Liver (tissue), 9 donors: Measurements from ENCODE around the gene TM9SF4. TPM values are rescaled to one million over a fixed set of nuclear protein-coding genes. Genes with fewer than 3 reads are reported as not detected.

ENCODE experiments used
- DNase-seq: peaks from one replicate; pipeline ENCODE4 v3.0.0-alpha.2; 2017; ENCODE audit warnings: low spot score
- H3K27ac ChIP-seq, 2 donors: one replicate each; pipeline ENCODE4 v1.7.0; 2013; ENCODE audit warnings: inconsistent platforms in 2 of 2, low read length in 2 of 2, control low read depth in 1 of 2, low read depth in 1 of 2, mild to moderate bottlenecking in 1 of 2
- H3K27me3 ChIP-seq, 4 donors: one replicate each; pipeline versions ENCODE4 v1.6.1 to v1.7.0; 2013; ENCODE audit warnings: low read length in 3 of 4, inconsistent platforms in 1 of 4, mild to moderate bottlenecking in 1 of 4, moderate library complexity in 1 of 4; ENCODE audit not compliant: control insufficient read depth in 4 of 4, insufficient read depth in 4 of 4
- H3K36me3 ChIP-seq, 4 donors: one replicate each; pipeline versions ENCODE4 v1.6.1 to v1.7.0; 2013; ENCODE audit warnings: low read length in 3 of 4, mild to moderate bottlenecking in 3 of 4, low read depth in 1 of 4, moderate library complexity in 1 of 4; ENCODE audit not compliant: control insufficient read depth in 4 of 4, insufficient read depth in 3 of 4
- H3K4me1 ChIP-seq, 4 donors: one replicate each; pipeline versions ENCODE4 v1.6.1 to v1.7.0; 2013; ENCODE audit warnings: low read length in 3 of 4, mild to moderate bottlenecking in 3 of 4, moderate library complexity in 1 of 4; ENCODE audit not compliant: control insufficient read depth in 4 of 4, insufficient read depth in 4 of 4
- H3K4me3 ChIP-seq, 3 donors: one replicate each; pipeline versions ENCODE4 v1.6.1 to v1.7.0; 2013; ENCODE audit warnings: low read length in 3 of 3, control low read depth in 1 of 3, low read depth in 1 of 3, mild to moderate bottlenecking in 1 of 3
- H3K9ac ChIP-seq, 2 donors: one replicate each; pipeline ENCODE4 v1.7.0; 2013; ENCODE audit warnings: low read length in 2 of 2, mild to moderate bottlenecking in 2 of 2, moderate library complexity in 2 of 2, control low read depth in 1 of 2, low read depth in 1 of 2
- H3K9me3 ChIP-seq, 4 donors: one replicate each; pipeline versions ENCODE4 v1.6.1 to v1.7.0; 2013; ENCODE audit warnings: low read length in 3 of 4; ENCODE audit not compliant: control insufficient read depth in 4 of 4
- FOXA1 ChIP-seq: IDR thresholded peaks from 2 replicates; pipeline ENCODE4 v1.6.1; 2016; ENCODE audit warnings: antibody characterized with exemption
- GABPA ChIP-seq, 2 donors: IDR thresholded peaks in 1 of 2; conservative IDR thresholded peaks in 1 of 2; 2 replicates each; pipeline ENCODE4 v1.6.1; 2016; ENCODE audit warnings: antibody characterized with exemption in 2 of 2, mild to moderate bottlenecking in 1 of 2, moderate library complexity in 1 of 2
- HNF4A ChIP-seq, 2 donors: conservative IDR thresholded peaks; 2 replicates each; pipeline ENCODE4 v1.6.1; 2016; ENCODE audit warnings: antibody characterized with exemption in 2 of 2, mild to moderate bottlenecking in 2 of 2
- HNF4G ChIP-seq: IDR thresholded peaks from 2 replicates; pipeline ENCODE4 v1.6.1; 2016; ENCODE audit warnings: antibody characterized with exemption
- JUND ChIP-seq, 2 donors: IDR thresholded peaks; 2 replicates each; pipeline ENCODE4 v1.6.1; 2016; ENCODE audit warnings: antibody characterized with exemption in 2 of 2
- NR2F2 ChIP-seq: IDR thresholded peaks from 2 replicates; pipeline ENCODE4 v1.6.1; 2016; ENCODE audit warnings: antibody characterized with exemption
- RAD21 ChIP-seq, 2 donors: IDR thresholded peaks; 2 replicates each; pipeline ENCODE4 v1.6.1; 2016; ENCODE audit warnings: antibody characterized with exemption in 2 of 2, mild to moderate bottlenecking in 2 of 2
- SP1 ChIP-seq: IDR thresholded peaks from 2 replicates; pipeline ENCODE4 v1.6.1; 2018; ENCODE audit warnings: antibody characterized with exemption, mild to moderate bottlenecking
- TAF1 ChIP-seq: conservative IDR thresholded peaks from 2 replicates; pipeline ENCODE4 v1.6.1; 2016; ENCODE audit warnings: antibody characterized with exemption, mild to moderate bottlenecking
- YY1 ChIP-seq: IDR thresholded peaks from 2 replicates; pipeline ENCODE4 v1.6.1; 2016; ENCODE audit warnings: antibody characterized with exemption, mild to moderate bottlenecking
- WGBS: extraction: QIAGEN DNeasy Blood & Tissue Kit; methylation state at CpG from one replicate; pipeline ENCODE4 v1.1.7; 2013; 5-methylcytosine and 5-hydroxymethylcytosine counted together
- polyA plus RNA-seq, 2 donors: library from polyadenylated mRNA; stranded (reverse) in 1 of 2; unstranded in 1 of 2; fragments of 200-250 nt in 1 of 2; fragments of >200 nt in 1 of 2; fragmentation: Nextera tagmentation in 1 of 2; extraction: Ambion mirVana in 1 of 2; gene quantifications; one replicate each; pipeline versions ENCODE4 v1.2.1 to v1.2.3, GENCODE V29; 2013 to 2015
- total RNA-seq, 2 donors: library from RNA; depleted of rRNA; stranded (reverse); fragments of >200 nt; gene quantifications; one replicate each; pipeline ENCODE4 v1.2.3, GENCODE V29; 2014
- TF ChIP-seq, protein P1 (sequence below): IDR thresholded peaks from 2 replicates; pipeline ENCODE4 v1.6.1; 2016; ENCODE audit warnings: antibody characterized with exemption
- TF ChIP-seq, protein P2 (sequence below): IDR thresholded peaks from 2 replicates; pipeline ENCODE4 v1.6.1; 2016; ENCODE audit warnings: antibody characterized with exemption
- TF ChIP-seq, protein P3 (sequence below): IDR thresholded peaks from 2 replicates; pipeline ENCODE4 v1.6.1; 2016; ENCODE audit warnings: antibody characterized with exemption, mild to moderate bottlenecking
- TF ChIP-seq, protein P4 (sequence below): IDR thresholded peaks from 2 replicates; pipeline ENCODE4 v1.6.1; 2016; ENCODE audit warnings: antibody characterized with exemption
- donor health status: healthy.
- donor health status: healthy.
- donor health status: healthy.
- donor health status: healthy.
- donor health status: healthy.

TM9SF4 gene
- total and polyA plus RNA-seq, 4 donors = 15.9 to 26.2 (median 22.2) TPM

DNA sequence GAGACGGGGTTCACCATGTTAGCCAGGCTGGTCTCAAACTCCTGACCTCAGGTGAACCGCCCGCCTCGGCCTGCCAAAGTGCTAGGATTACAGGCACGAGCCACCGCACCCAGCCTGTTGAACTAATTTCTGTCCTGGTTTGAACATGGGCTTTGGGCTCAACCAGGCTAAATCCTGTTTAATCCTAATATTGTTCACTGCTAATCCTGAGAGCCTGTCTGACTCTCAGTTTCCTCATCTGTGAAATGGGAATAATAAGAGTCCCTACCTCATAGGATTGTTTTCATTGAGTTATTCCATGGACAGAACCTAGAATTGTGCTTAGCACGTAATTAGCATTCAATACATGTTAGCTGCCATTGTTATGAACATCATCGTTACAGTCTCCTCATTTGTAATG is 17.4 kb downstream of the TM9SF4 start:
- H3K9ac ChIP-seq = no peak overlapping the region
- H3K4me3 ChIP-seq = no peak overlapping the region
- no peak for DNase-seq
- no peaks in the 10 kb centered on the region for H3K9me3 ChIP-seq
- H3K4me1 ChIP-seq = peaks cover 0 to 12% (median 8%) of the 10 kb centered on the region in 4 donors
- no peaks in the 10 kb centered on the region for H3K27me3 ChIP-seq
- H3K27ac ChIP-seq = no peak overlapping the region
- TF ChIP-seq JUND (IDR thresholded peaks at IDR 0.05) (no peak), HNF4G (no peak), HNF4A (conservative IDR thresholded peaks at IDR 0.05) (no peak), FOXA1 (no peak), NR2F2 (no peak), TAF1 (no peak), SP1 (no peak), YY1 (no peak), GABPA (IDR thresholded peaks at IDR 0.05 in 1 of 2, conservative IDR thresholded peaks at IDR 0.05 in 1 of 2) (no peak)
- TF ChIP-seq, protein P1, sequence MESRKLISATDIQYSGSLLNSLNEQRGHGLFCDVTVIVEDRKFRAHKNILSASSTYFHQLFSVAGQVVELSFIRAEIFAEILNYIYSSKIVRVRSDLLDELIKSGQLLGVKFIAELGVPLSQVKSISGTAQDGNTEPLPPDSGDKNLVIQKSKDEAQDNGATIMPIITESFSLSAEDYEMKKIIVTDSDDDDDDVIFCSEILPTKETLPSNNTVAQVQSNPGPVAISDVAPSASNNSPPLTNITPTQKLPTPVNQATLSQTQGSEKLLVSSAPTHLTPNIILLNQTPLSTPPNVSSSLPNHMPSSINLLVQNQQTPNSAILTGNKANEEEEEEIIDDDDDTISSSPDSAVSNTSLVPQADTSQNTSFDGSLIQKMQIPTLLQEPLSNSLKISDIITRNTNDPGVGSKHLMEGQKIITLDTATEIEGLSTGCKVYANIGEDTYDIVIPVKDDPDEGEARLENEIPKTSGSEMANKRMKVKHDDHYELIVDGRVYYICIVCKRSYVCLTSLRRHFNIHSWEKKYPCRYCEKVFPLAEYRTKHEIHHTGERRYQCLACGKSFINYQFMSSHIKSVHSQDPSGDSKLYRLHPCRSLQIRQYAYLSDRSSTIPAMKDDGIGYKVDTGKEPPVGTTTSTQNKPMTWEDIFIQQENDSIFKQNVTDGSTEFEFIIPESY = no peak
- TF ChIP-seq, protein P2, sequence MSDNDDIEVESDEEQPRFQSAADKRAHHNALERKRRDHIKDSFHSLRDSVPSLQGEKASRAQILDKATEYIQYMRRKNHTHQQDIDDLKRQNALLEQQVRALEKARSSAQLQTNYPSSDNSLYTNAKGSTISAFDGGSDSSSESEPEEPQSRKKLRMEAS = no peak
- peaks cover 0 to 4% (median 0%) of the 10 kb centered on the region in 4 donors for H3K36me3 ChIP-seq
- WGBS = 83% methylated on average over 8 of the region's 8 CpGs

DNA sequence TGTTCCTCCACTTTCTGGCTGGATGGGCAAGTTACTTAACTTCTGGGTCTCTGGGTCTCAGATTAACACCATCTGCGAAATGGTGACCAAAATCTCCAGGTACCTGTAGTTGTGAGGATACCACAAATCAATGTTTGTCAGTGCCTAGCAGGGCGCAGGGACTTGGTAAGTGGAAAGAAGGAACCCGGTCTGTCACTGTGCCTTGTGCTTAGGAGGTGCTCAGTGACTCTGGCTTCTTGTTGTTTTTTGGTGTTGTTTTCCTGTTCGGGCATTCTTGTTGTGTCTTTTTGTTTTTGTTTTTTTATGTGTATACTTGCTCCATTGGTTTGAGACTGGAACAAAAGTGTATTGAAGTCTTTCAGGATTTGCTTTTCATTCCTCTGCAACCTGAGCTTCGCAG is 17.8 kb downstream of the TM9SF4 start:
- H3K27me3 ChIP-seq = no peaks in the 10 kb centered on the region
- no peak for TF ChIP-seq NR2F2
- TF ChIP-seq, protein P3, sequence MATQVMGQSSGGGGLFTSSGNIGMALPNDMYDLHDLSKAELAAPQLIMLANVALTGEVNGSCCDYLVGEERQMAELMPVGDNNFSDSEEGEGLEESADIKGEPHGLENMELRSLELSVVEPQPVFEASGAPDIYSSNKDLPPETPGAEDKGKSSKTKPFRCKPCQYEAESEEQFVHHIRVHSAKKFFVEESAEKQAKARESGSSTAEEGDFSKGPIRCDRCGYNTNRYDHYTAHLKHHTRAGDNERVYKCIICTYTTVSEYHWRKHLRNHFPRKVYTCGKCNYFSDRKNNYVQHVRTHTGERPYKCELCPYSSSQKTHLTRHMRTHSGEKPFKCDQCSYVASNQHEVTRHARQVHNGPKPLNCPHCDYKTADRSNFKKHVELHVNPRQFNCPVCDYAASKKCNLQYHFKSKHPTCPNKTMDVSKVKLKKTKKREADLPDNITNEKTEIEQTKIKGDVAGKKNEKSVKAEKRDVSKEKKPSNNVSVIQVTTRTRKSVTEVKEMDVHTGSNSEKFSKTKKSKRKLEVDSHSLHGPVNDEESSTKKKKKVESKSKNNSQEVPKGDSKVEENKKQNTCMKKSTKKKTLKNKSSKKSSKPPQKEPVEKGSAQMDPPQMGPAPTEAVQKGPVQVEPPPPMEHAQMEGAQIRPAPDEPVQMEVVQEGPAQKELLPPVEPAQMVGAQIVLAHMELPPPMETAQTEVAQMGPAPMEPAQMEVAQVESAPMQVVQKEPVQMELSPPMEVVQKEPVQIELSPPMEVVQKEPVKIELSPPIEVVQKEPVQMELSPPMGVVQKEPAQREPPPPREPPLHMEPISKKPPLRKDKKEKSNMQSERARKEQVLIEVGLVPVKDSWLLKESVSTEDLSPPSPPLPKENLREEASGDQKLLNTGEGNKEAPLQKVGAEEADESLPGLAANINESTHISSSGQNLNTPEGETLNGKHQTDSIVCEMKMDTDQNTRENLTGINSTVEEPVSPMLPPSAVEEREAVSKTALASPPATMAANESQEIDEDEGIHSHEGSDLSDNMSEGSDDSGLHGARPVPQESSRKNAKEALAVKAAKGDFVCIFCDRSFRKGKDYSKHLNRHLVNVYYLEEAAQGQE = no peak
- TF ChIP-seq, protein P4, sequence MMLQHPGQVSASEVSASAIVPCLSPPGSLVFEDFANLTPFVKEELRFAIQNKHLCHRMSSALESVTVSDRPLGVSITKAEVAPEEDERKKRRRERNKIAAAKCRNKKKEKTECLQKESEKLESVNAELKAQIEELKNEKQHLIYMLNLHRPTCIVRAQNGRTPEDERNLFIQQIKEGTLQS = no peak
- TF ChIP-seq RAD21 (IDR thresholded peaks at IDR 0.05) = no peak
- TF ChIP-seq, protein P2 = no peak
- H3K4me3 ChIP-seq = no peak overlapping the region
- H3K4me1 ChIP-seq = peaks cover 0 to 12% (median 8%) of the 10 kb centered on the region in 4 donors
- H3K9me3 ChIP-seq = no peaks in the 10 kb centered on the region
- 95% methylated on average over 5 of the region's 5 CpGs for WGBS
- DNase-seq = no peak
- H3K36me3 ChIP-seq = peaks cover 0 to 4% (median 0%) of the 10 kb centered on the region in 4 donors
- H3K9ac ChIP-seq = no peak overlapping the region
- no peak overlapping the region for H3K27ac ChIP-seq
